Astrocyte of the hippocampus (primary cell): ENCODE data around the gene SHISAL2B.
"Not testable (repeated sequence)": the region's sequence is repeated elsewhere in the genome, so short reads cannot be mapped to it uniquely, and the experiment has no call there.

Experiments used
- DNase-seq: peaks from one replicate; pipeline ENCODE4 v3.0.0; 2011; ENCODE audit warnings: low read depth, low spot score

SHISAL2B gene

GRCh38 chr5:64696414-64696813, 6.1 kb downstream of the SHISAL2B start:
- DNase-seq: not testable (repeated sequence)

DNA sequence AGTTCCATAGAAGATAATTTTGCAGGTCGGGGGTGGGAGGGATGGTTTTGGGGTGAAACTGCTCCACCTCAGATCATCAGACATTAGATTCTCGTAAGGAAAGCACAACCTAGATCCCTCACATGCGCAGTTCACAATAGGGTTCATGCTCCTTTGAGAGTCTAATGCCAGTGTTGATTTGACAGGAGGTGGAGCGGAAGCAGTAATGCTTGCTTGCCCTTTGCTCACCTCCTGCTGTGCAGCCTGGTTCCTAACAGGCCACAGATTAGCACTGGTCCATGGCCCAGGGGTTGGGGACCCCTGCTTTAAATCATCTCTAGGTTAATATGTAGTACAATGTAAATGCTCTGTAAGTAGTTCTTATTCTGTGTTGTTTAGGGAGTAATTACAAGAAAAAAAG, 10.5 kb downstream of the SHISAL2B start:
- no peak for DNase-seq

DNA sequence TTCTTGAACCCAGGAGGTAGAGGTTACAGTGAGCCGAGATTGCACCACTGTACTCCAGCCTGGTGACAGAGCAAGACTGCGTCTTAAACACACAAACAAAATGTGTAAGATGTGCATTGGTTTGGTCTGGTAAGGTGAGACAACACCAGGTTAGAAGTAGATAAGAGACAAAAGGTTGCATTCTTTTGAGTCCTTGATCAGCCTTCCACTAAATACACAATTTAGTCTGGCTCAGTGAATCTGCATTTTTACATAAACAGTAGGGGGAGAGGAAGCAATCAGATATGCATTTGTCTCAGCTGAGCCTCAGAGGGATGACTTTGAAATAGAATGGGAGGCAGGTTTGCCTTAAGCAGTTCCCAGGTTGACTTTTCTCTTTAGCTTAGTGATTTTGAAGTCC, 15.8 kb downstream of the SHISAL2B start:
- DNase-seq: not testable (repeated sequence)

DNA sequence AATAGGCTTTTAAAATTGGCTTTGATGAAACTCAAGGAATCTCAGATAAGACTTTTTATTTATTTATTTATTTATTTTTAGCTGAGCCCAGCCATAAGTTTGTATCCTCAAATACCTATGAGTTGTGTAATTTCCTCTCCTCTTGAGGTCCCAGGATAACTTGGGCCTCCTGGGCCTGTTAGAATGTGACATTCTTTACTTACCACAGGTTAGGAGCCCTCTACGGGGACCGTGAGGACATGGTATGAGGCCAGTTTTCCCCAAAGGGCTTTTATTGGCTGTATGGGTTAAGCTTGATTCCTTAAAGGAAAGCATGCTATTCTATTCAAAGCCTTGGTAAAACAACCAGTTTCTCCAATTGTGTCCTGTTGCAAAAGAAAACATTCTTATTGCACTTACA, 16.9 kb downstream of the SHISAL2B start:
- no peak for DNase-seq

GRCh38 chr5:64714495-64714894, 24.2 kb downstream of the SHISAL2B start:
- not testable (repeated sequence) for DNase-seq

DNA sequence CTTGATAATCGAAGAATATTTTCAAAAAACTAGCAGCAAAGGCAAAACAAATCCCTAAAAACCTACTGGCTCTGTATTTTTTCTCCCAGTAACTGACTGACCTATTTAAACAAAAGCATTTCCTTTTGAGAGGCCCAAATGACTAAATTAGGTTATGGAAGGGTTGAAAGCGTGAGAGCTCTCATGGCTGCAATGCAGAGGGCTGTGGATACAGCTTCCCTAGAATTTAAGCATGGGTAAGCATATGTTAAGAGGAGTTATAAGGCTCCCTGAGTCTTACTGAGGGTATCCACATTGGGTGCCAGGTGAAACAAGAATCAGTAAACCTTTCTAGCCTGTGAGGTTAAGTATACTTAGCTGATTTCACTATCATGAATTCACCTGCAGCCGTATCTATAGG, 32.3 kb downstream of the SHISAL2B start:
- no peak for DNase-seq

- no peak for DNase-seq
These were observed 36.8 kb downstream of the SHISAL2B start for GRCh38 chr5:64727150-64727549.

GRCh38 chr5:64742411-64742810, 52.1 kb downstream of the SHISAL2B start:
- DNase-seq: no peak

DNA sequence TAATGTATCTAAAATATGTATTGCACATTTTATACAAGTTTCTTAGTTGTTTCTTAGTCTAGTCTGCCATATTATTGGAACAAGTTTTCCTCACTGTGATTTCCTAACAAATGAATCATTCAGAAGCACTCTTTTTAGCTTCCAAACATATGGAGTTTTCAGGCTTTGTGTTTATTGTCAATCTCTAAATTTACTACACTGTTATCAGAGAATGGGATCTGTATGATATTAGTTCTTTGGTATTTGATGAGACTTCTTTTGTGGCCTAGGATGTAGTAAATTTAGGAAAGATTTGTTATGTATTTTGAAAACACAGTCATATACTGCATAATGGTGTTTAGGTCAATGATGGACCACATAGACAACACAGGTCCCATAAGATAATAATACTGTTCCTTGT, 52.5 kb downstream of the SHISAL2B start:
- DNase-seq: no peak

GRCh38 chr5:64744914-64745313, 54.6 kb downstream of the SHISAL2B start:
- peak; percentile 13 for DNase-seq

DNA sequence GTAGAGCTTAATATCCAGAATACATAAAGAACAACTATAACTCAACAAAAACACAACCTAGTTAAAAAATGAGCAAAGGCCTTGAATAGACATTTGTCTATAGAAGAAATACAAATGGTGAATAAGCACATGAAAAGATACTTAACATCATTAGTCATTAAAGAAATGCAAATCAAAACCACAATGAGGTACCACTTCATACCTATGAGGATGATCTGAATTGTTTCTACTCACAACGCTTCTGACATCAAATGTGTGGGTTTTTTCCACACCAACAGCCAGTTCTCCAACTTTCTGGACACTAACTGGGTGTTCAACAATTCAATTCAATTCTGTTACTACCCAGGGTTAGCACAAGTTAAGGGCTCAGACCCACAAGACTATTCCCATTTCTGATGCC, 56.1 kb downstream of the SHISAL2B start:
- peak; percentile 37 for DNase-seq

GRCh38 chr5:64749385-64749784, 59.1 kb downstream of the SHISAL2B start:
- DNase-seq: no peak

DNA sequence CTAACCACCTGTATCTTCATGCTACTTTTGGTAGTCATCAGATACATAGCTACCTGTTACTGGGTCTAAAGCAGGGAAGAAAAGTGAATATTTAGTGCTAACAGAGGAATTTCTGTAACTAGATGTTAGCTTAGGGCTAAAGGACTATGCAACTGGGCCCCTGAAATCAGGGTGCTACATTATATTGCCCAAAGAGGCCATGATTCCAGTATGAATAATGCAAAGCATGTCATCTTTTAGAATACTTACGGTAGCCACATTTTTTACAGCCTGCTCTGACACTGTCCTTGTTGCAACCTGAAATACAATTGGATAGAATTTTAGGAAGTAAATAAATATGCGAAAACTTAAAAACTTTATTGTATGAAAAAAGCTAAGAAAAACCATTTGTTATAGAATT, 63.8 kb downstream of the SHISAL2B start:
- no peak for DNase-seq

DNA sequence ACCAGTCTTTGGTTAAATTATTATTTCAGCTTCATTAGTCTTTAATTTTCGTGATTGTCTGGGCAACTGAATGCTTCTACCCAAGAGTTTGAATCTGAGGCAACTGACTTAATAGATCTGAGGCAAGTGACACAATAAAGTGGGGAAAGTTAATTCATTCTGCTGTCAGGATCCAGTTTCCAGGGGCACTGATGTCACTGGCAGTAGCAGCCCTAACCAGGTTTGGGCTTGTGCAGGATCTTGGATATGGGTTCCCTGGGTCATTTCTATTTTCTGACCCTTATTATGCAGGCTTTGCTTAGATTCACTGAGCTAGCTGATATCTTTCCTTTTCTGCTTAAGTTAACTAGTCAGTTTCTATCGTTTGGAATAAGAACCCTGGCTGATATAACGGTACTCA, 68.6 kb downstream of the SHISAL2B start:
- no peak for DNase-seq

DNA sequence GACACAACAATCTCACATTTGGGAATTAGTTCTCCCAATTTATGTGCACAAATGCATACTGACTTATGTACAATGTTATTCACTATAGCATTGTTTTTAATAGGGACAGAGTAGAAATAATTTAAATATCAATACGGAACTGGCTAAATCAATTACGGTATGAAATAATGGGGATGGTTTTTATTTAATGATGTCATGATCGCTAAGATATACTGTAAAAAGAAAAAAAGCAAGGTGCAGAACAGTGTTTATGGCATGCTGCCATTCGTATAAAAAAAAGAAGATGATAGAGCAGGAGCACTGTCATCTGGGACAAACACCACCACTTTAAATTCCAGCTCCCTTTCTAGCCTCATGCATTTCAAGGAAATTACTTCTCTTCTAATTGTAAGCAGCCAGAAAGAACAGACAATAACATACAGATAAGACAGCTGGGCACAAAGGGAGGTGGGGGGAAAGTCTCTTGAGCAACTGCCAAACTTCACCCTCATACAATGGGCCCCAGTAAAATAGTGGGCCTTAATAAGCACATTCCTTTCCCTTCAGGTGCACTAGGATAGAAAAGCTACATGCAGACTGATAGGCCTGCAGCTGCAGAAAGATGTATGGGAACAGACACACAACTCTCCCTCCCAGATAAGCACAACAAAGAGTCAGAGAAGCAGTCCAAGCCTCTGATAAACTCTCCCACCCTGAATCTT, 69.8 kb downstream of the SHISAL2B start:
- peak; percentile 4 for DNase-seq

- no peak for DNase-seq
These were observed 73.7 kb downstream of the SHISAL2B start for GRCh38 chr5:64763948-64764503.

- no peak for DNase-seq
These were observed 75.7 kb downstream of the SHISAL2B start for GRCh38 chr5:64765804-64766504.

- no peak for DNase-seq
These were observed 76.6 kb downstream of the SHISAL2B start for GRCh38 chr5:64766941-64767340.
